A673 (cell line): ENCODE measurements around the gene PPIL6. TPM values are rescaled to one million over a fixed set of nuclear protein-coding genes. Genes with fewer than 3 reads are reported as not detected.

Experiments
- BruUV-seq: library from RNA; stranded (reverse); fragments of 400-500 nt; replicated peaks from 2 replicates; lab custom pipeline; 2021; lab: Mats Ljungman, UMichigan
- CTCF ChIA-PET: fragments of 300-600 bp; sonication (Branson Sonifier 250); formaldehyde crosslinking; loops from one replicate; lab custom pipeline; 2022; ENCODE audit warnings: antibody characterized with exemption; lab: Charles Lee
- POLR2A ChIA-PET: fragments of 300-600 bp; sonication (Branson Sonifier 250); formaldehyde crosslinking; loops from one replicate; lab custom pipeline; 2022; ENCODE audit warnings: antibody characterized with exemption; ENCODE audit not compliant: low non-redundant PET; lab: Charles Lee
- DNase-seq: peaks from one replicate; pipeline ENCODE4 v3.0.0-alpha.2; 2015; ENCODE audit warnings: low spot score
- H3K27ac ChIP-seq: fragments of 200-600 bp; sonication (generic); 2 replicates; pipeline ENCODE4 v1.5.1; 2016; ENCODE audit warnings: mixed run types, low read depth, mild to moderate bottlenecking, mixed read lengths, antibody characterized with exemption, low read length; ENCODE audit not compliant: poor library complexity, severe bottlenecking
- H3K27me3 ChIP-seq: fragments of 200-600 bp; sonication (generic); replicated peaks from 2 replicates; pipeline ENCODE4 v1.6.1; 2017; ENCODE audit warnings: mixed run types, low read depth, mild to moderate bottlenecking, mixed read lengths, antibody characterized with exemption, low read length; ENCODE audit not compliant: insufficient read depth, poor library complexity
- H3K36me3 ChIP-seq: fragments of 200-600 bp; sonication (generic); 2 replicates; pipeline ENCODE4 v1.6.1; 2016; ENCODE audit warnings: mixed run types, mild to moderate bottlenecking, mixed read lengths, antibody characterized with exemption, low read length; ENCODE audit not compliant: insufficient read depth, poor library complexity, severe bottlenecking
- H3K4me1 ChIP-seq: fragments of 200-600 bp; sonication (generic); 2 replicates; pipeline ENCODE4 v1.6.1; 2017; ENCODE audit warnings: mixed run types, mild to moderate bottlenecking, mixed read lengths, antibody characterized with exemption, low read length; ENCODE audit not compliant: insufficient read depth, poor library complexity, severe bottlenecking
- H3K4me3 ChIP-seq: fragments of 200-600 bp; sonication (generic); 2 replicates; pipeline ENCODE4 v1.5.1; 2016; ENCODE audit warnings: low read depth, mixed run types, mild to moderate bottlenecking, mixed read lengths, low read length; ENCODE audit not compliant: poor library complexity, severe bottlenecking
- H3K9me3 ChIP-seq: fragments of 200-600 bp; sonication (generic); 2 replicates; pipeline ENCODE4 v1.6.1; 2016; ENCODE audit warnings: mixed run types, low read depth, mild to moderate bottlenecking, mixed read lengths, antibody characterized with exemption, low read length; ENCODE audit not compliant: poor library complexity, severe bottlenecking
- CTCF ChIP-seq: fragments of 300-800, 200-600 bp; sonication (generic); conservative IDR thresholded peaks from 2 replicates; pipeline ENCODE4 v1.5.1; 2017; ENCODE audit warnings: low read depth, mild to moderate bottlenecking, antibody characterized with exemption, low read length, moderate library complexity, mixed read lengths
- EZH2 ChIP-seq: fragments of 200-600 bp; sonication (generic); IDR thresholded peaks from 2 replicates; pipeline ENCODE4 v1.6.1; 2017; ENCODE audit warnings: borderline replicate concordance, low read depth, mild to moderate bottlenecking, mixed read lengths, antibody characterized with exemption, low read length; ENCODE audit not compliant: poor library complexity, severe bottlenecking
- intact Hi-C: fragments of 100-400 bp; cut with micrococcal nuclease; formaldehyde crosslinking; loops from one replicate; pipeline ENCODE4 v1.10.0; 2022; ENCODE audit not compliant: unreplicated experiment
- total RNA-seq: library from RNA; stranded (reverse); gene quantifications from 2 replicates; pipeline ENCODE4 v1.2.3, GENCODE V29; 2021

PPIL6 gene
- total RNA-seq, 1 experiment from 2014 or later: 1.8 TPM

GRCh38 chr6:109453594-109454495, 13.4 kb upstream of the PPIL6 start:
- POLR2A ChIA-PET: interaction anchor here (0.6 kb wide), 1 partner anchor 896 kb away, joined by 3 read pairs; no protein-coding TSS in a partner anchor
- no TSS peak for BruUV-seq

GRCh38 chr6:109453156-109453555, 12.7 kb upstream of the PPIL6 start:
- no peaks in the 10 kb centered on the region for H3K9me3 ChIP-seq
- intact Hi-C loops: no loop called here
- H3K4me3 ChIP-seq: no peak overlapping the region
- ChIA-PET CTCF (no interaction called here), POLR2A (no interaction called here)
- no peaks in the 10 kb centered on the region for H3K27me3 ChIP-seq
- H3K4me1 ChIP-seq: peaks cover 26% of the 10 kb centered on the region
- no peaks in the 10 kb centered on the region for H3K36me3 ChIP-seq
- no peak for DNase-seq
- BruUV-seq: no TSS peak
- H3K27ac ChIP-seq: no peak overlapping the region
- TF ChIP-seq EZH2 (no peak), CTCF (no peak)

More at GRCh38 chr6:109453594-109454495, 13.4 kb upstream of the PPIL6 start:
- CTCF ChIA-PET: no interaction called here
- Histone ChIP-seq H3K4me1 (peaks cover 26% of the 10 kb centered on the region), H3K36me3 (no peaks in the 10 kb centered on the region), H3K27ac (peak overlapping the region; percentile 37), H3K4me3 (no peak overlapping the region), H3K9me3 (no peaks in the 10 kb centered on the region), H3K27me3 (no peaks in the 10 kb centered on the region)
- no peak for TF ChIP-seq EZH2
- TF ChIP-seq CTCF: no peak
- intact Hi-C loops: no loop called here
- DNase-seq: peak; percentile 55

- ChIA-PET CTCF (no interaction called here), POLR2A (no interaction called here)
- H3K9me3 ChIP-seq: no peaks in the 10 kb centered on the region
- no TSS peak for BruUV-seq
- TF ChIP-seq EZH2 (no peak), CTCF (no peak)
- H3K27me3 ChIP-seq: no peaks in the 10 kb centered on the region
- no peak overlapping the region for H3K27ac ChIP-seq
- no peak overlapping the region for H3K4me3 ChIP-seq
- H3K36me3 ChIP-seq: no peaks in the 10 kb centered on the region
- peaks cover 19% of the 10 kb centered on the region for H3K4me1 ChIP-seq
- no peak for DNase-seq
- intact Hi-C loops: no loop called here
These were observed 11.8 kb upstream of the PPIL6 start for GRCh38 chr6:109452181-109452580.
